GM21737 (cell line): ENCODE results near the gene TPX2.

Experiments
- ATAC-seq: cut with Tn5 transposase; IDR thresholded peaks from one replicate; pipeline ENCODE4 v1.9.1; 2021; ENCODE audit warnings: mild to moderate bottlenecking, moderate library complexity; ENCODE audit not compliant: unreplicated experiment

The TPX2 gene

GRCh38 chr20:31705598-31706597 is 33.2 kb upstream of the TPX2 start:
- ATAC-seq: peak; percentile 80

GRCh38 chr20:31706607-31707257 is 32.4 kb upstream of the TPX2 start:
- ATAC-seq: no peak

- no peak for ATAC-seq
These were observed 31.9 kb upstream of the TPX2 start for GRCh38 chr20:31707258-31707615.

GRCh38 chr20:31707994-31708735 is 30.9 kb upstream of the TPX2 start:
- no peak for ATAC-seq

- ATAC-seq: no peak
These were observed 30.2 kb upstream of the TPX2 start for GRCh38 chr20:31708736-31709534.

GRCh38 chr20:31709939-31710338 is 29.2 kb upstream of the TPX2 start:
- no peak for ATAC-seq

GRCh38 chr20:31710423-31711108 is 28.5 kb upstream of the TPX2 start:
- ATAC-seq: no peak

- ATAC-seq: no peak
These were observed 27.6 kb upstream of the TPX2 start for GRCh38 chr20:31711179-31712111.

GRCh38 chr20:31712112-31712553 is 27.0 kb upstream of the TPX2 start:
- ATAC-seq: no peak

- no peak for ATAC-seq
These were observed 26.4 kb upstream of the TPX2 start for GRCh38 chr20:31712564-31713311.

GRCh38 chr20:31713312-31714273 is 25.5 kb upstream of the TPX2 start:
- no peak for ATAC-seq

GRCh38 chr20:31715766-31716165 is 23.3 kb upstream of the TPX2 start:
- ATAC-seq: no peak

GRCh38 chr20:31716351-31716750 is 22.7 kb upstream of the TPX2 start:
- no peak for ATAC-seq

GRCh38 chr20:31716818-31717477 is 22.1 kb upstream of the TPX2 start:
- ATAC-seq: no peak

GRCh38 chr20:31717478-31718201 is 21.4 kb upstream of the TPX2 start:
- no peak for ATAC-seq
